ENCODE results near the gene EXT2.

EXT2 gene

DNA sequence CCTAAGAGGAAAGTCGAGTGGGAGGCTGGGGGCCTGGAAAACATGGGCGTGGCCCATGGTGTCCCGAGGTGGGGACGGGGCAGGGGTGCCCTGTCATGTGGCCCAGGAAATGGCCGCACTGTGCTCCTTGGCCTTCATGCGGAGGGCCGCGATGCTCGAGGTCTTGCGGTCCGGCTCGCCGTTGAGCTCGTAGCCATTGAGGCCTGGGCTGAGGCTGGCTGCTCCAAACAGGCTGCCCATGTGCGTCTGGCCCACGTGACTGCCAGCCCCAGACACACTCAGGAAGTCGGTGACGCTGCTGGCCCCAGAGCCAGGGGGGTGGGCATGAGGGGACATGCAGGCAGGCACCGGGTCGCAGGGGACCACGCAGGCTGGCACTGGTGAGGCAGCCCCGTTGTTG lies 169.3 kb downstream of the EXT2 start:
- Histone ChIP-seq H3K9ac (no peak overlapping the region), H2AFZ (no peak overlapping the region), H3K4me2 (ENCODE audit: low read length) (no peak overlapping the region), H3K27me3 (ENCODE audit: control insufficient read depth, insufficient read depth, low read length) (no peaks in the 10 kb centered on the region), H3K79me2 (no peaks in the 10 kb centered on the region), H3K4me1 (no peaks in the 10 kb centered on the region), H3K9me3 (ENCODE audit: control insufficient read depth, low read length) (no peaks in the 10 kb centered on the region), H3K36me3 (ENCODE audit: control insufficient read depth, insufficient read depth, low read length) (no peaks in the 10 kb centered on the region), H3K4me3 (ENCODE audit: low read depth, low read length) (no peak overlapping the region), H3K27ac (no peak overlapping the region)
- TF ChIP-seq, protein P1, sequence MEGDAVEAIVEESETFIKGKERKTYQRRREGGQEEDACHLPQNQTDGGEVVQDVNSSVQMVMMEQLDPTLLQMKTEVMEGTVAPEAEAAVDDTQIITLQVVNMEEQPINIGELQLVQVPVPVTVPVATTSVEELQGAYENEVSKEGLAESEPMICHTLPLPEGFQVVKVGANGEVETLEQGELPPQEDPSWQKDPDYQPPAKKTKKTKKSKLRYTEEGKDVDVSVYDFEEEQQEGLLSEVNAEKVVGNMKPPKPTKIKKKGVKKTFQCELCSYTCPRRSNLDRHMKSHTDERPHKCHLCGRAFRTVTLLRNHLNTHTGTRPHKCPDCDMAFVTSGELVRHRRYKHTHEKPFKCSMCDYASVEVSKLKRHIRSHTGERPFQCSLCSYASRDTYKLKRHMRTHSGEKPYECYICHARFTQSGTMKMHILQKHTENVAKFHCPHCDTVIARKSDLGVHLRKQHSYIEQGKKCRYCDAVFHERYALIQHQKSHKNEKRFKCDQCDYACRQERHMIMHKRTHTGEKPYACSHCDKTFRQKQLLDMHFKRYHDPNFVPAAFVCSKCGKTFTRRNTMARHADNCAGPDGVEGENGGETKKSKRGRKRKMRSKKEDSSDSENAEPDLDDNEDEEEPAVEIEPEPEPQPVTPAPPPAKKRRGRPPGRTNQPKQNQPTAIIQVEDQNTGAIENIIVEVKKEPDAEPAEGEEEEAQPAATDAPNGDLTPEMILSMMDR (IDR thresholded peaks at IDR 0.05): no peak

DNA sequence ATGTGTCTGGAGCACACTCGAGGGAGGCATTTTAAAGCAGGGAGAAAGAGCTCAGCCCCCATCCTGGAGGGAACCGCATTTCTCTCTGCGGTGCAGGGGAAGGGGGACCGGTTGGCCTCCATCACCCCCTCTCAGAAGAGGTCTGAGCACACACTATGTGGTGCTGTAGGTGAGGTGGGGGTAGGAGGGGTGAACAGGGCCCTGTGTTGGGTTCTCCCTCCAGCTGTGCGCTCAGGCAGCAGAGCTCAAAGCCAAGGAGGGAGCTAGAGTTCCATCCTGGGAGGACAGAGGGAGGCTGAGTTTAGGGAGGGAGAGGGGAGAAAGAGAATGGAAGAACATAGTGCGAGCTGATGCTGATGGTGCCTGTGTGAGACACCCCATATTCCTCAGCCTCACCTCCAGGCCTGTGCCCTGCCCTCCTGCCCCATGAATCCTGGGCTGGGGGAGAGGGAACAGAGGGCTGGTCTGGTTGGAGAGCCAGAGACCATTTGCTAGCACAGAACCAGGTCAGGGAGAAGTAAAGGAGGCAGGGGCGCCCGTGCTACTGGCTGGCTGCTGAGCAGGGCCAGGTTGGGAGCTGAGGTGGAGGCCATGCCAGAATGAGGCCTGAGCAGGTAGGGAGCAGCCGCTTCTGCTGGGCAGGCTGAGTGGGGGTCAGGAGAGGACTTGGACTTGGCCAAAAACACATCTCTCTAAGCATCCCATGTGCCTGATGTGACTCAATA lies 170.7 kb downstream of the EXT2 start:
- no peak overlapping the region for H2AFZ ChIP-seq
- no peak overlapping the region for H3K4me2 ChIP-seq (ENCODE audit: low read length)
- H3K9ac ChIP-seq: no peak overlapping the region
- TF ChIP-seq, protein P1 (IDR thresholded peaks at IDR 0.05): no peak
- H3K79me2 ChIP-seq: no peaks in the 10 kb centered on the region
- no peaks in the 10 kb centered on the region for H3K36me3 ChIP-seq (ENCODE audit: control insufficient read depth, insufficient read depth, low read length)
- no peaks in the 10 kb centered on the region for H3K27me3 ChIP-seq (ENCODE audit: control insufficient read depth, insufficient read depth, low read length)
- no peaks in the 10 kb centered on the region for H3K4me1 ChIP-seq
- H3K27ac ChIP-seq: no peak overlapping the region
- H3K9me3 ChIP-seq (ENCODE audit: control insufficient read depth, low read length): no peaks in the 10 kb centered on the region
- H3K4me3 ChIP-seq (ENCODE audit: low read depth, low read length): no peak overlapping the region

DNA sequence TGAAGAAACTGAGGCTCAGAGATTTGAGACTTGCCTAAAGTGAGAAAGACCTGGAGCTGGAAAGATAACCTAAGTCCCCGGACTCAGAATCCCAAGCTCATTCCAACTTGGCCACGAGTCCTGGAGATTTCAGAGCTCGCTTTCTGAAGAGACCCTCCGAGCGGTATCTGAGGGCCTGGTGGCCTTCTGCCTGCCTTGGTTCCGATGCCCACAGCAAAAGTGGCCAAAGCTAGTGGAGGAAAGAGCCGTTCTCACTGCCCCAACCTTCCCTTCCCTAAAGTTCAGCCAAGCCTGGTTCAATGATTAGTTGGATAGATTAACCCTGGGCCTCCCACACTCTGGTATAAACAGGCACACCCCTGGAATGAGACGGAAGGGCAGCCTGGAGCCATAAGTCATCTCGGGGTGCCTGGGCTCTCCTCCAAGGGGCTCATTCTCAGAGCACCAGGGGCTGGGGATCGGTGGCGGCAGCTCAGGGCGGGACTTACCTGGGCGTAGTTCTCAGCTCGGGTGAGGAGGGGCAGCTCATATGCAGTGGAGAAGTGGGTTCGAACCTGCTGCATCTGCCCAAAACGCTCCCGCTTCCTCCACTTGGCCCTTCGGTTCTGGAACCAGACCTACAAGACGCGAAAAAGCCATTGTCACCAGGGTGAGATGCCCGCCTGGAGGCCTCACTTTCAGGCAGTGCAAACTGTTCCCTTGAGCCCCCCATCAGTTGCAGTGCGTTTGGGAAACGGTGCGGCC lies 171.7 kb downstream of the EXT2 start:
- no peaks in the 10 kb centered on the region for H3K79me2 ChIP-seq
- H3K4me2 ChIP-seq (ENCODE audit: low read length): no peak overlapping the region
- H3K9me3 ChIP-seq (ENCODE audit: control insufficient read depth, low read length): no peaks in the 10 kb centered on the region
- no peaks in the 10 kb centered on the region for H3K4me1 ChIP-seq
- H2AFZ ChIP-seq: no peak overlapping the region
- H3K27me3 ChIP-seq (ENCODE audit: control insufficient read depth, insufficient read depth, low read length): no peaks in the 10 kb centered on the region
- H3K4me3 ChIP-seq (ENCODE audit: low read depth, low read length): no peak overlapping the region
- H3K36me3 ChIP-seq (ENCODE audit: control insufficient read depth, insufficient read depth, low read length): no peaks in the 10 kb centered on the region
- TF ChIP-seq, protein P1 (IDR thresholded peaks at IDR 0.05): no peak
- H3K27ac ChIP-seq: no peak overlapping the region
- H3K9ac ChIP-seq: no peak overlapping the region

DNA sequence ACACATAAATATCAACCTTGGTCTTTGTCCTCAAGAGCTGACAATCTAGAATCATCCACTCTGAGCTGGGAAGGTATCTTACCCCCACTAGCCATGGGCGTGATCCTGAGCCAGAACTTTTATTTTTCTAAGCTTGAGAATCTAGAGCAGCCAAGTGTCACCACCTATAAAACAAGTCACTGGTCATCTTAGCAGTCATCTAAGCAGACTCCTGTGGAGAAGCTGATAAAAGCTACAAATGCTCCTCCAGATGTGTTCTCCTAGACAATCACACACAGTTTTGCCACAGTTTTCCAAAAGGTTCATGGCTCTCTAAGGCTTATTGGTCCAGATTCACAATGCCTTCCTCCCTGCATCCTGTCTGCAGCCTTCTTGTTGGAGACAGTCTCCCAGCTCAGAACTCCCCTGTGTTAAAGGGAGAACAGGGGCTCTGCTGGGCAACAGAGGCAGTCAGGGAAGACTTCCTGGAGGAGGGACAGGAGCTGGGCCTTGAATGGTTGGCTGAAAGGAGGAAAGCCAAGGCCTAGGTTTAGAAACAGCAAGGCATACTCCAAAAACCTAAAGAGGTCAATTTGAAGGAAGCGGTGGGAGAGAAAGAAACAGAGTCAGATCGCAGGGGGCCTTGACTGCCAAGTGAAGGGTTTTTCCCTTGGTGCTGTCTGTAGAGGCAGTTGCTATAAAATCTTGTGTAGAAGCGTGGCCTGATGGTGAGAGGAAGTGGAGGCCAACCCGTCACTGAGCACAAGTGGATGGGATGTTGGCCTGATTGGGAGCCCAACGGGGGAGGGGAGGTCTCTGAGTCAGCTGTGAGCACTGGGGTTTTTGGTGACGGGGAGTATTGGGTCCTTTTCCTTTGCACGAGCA lies 172.5 kb downstream of the EXT2 start:
- Histone ChIP-seq H3K9me3 (ENCODE audit: control insufficient read depth, low read length) (no peaks in the 10 kb centered on the region), H3K36me3 (ENCODE audit: control insufficient read depth, insufficient read depth, low read length) (no peaks in the 10 kb centered on the region), H3K27ac (no peak overlapping the region), H2AFZ (no peak overlapping the region), H3K27me3 (ENCODE audit: control insufficient read depth, insufficient read depth, low read length) (no peaks in the 10 kb centered on the region), H3K4me2 (ENCODE audit: low read length) (no peak overlapping the region), H3K4me1 (no peaks in the 10 kb centered on the region), H3K9ac (no peak overlapping the region), H3K79me2 (no peaks in the 10 kb centered on the region), H3K4me3 (ENCODE audit: low read depth, low read length) (no peak overlapping the region)
- TF ChIP-seq, protein P1 (IDR thresholded peaks at IDR 0.05): no peak
